Measurements from ENCODE around the gene SP8.

- TF ChIP-seq, protein P1, sequence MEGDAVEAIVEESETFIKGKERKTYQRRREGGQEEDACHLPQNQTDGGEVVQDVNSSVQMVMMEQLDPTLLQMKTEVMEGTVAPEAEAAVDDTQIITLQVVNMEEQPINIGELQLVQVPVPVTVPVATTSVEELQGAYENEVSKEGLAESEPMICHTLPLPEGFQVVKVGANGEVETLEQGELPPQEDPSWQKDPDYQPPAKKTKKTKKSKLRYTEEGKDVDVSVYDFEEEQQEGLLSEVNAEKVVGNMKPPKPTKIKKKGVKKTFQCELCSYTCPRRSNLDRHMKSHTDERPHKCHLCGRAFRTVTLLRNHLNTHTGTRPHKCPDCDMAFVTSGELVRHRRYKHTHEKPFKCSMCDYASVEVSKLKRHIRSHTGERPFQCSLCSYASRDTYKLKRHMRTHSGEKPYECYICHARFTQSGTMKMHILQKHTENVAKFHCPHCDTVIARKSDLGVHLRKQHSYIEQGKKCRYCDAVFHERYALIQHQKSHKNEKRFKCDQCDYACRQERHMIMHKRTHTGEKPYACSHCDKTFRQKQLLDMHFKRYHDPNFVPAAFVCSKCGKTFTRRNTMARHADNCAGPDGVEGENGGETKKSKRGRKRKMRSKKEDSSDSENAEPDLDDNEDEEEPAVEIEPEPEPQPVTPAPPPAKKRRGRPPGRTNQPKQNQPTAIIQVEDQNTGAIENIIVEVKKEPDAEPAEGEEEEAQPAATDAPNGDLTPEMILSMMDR (IDR thresholded peaks at IDR 0.05): no peak
- no peak for TF ChIP-seq POLR2AphosphoS5 (IDR thresholded peaks at IDR 0.05)
- TF ChIP-seq POLR2A (IDR thresholded peaks at IDR 0.05): no peak
Observed at GRCh38 chr7:20804345-20804744, 17.7 kb upstream of the SP8 start.

Data from transverse colon (tissue), 4 donors.